ENCODE results near the gene NOL8.

DNA sequence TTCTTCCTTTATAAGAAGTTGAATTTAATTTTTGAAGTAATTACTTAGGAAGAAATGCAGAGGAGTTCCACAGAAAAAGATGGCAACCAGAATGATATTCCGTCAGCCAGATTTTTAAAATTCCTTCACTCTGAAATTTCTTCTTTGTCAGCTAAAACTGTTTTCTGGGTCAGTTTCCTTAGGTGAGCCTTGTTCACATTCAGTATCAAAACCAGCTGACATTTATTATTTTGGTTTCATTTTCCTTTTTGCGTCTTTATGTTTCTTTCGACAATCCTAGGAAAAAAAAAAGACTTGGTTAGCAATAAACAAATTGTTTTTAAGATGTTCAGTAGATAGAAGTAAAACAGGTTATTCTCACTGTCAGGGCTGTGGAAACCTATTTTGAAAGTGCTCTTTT lies 27.5 kb downstream of the NOL8 start:
- TF ChIP-seq BHLHE40 (IDR thresholded peaks at IDR 0.05; ENCODE audit: borderline replicate concordance) (no peak), SUZ12 (IDR thresholded peaks at IDR 0.05) (no peak), HDGF (IDR thresholded peaks at IDR 0.05; ENCODE audit: borderline replicate concordance) (no peak), ARNT (IDR thresholded peaks at IDR 0.05) (no peak), FOXK2 (IDR thresholded peaks at IDR 0.05) (no peak), CTBP1 (IDR thresholded peaks at IDR 0.05; ENCODE audit: borderline replicate concordance) (no peak), SP1 (IDR thresholded peaks at IDR 0.05) (no peak), ZNF384 (IDR thresholded peaks at IDR 0.05) (no peak)
- TF ChIP-seq, protein P1, sequence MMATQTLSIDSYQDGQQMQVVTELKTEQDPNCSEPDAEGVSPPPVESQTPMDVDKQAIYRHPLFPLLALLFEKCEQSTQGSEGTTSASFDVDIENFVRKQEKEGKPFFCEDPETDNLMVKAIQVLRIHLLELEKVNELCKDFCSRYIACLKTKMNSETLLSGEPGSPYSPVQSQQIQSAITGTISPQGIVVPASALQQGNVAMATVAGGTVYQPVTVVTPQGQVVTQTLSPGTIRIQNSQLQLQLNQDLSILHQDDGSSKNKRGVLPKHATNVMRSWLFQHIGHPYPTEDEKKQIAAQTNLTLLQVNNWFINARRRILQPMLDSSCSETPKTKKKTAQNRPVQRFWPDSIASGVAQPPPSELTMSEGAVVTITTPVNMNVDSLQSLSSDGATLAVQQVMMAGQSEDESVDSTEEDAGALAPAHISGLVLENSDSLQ (IDR thresholded peaks at IDR 0.05): no peak
